Activated CD8-positive, alpha-beta T cell treated with anti-CD3 and anti-CD28 coated beads for 36 hours (primary cell): Measurements from ENCODE around the gene WHAMM. TPM values are rescaled to one million over a fixed set of nuclear protein-coding genes. Genes with fewer than 3 reads are reported as not detected.

Experiments
- ATAC-seq: fragments of 200-7000 bp; cut with Tn5 transposase; one replicate; pipeline ENCODE4 v1.10.0; 2021; ENCODE audit warnings: mild to moderate bottlenecking, moderate library complexity
- CTCF ChIA-PET: fragments of 350-600 bp; sonication (Branson Sonifier 250); formaldehyde crosslinking; loops from one replicate; lab custom pipeline; 2021; ENCODE audit warnings: antibody characterized with exemption; lab: Charles Lee
- POLR2A ChIA-PET: fragments of 350-600 bp; sonication (Branson Sonifier 250); formaldehyde crosslinking; loops from one replicate; lab custom pipeline; 2021; ENCODE audit warnings: antibody characterized with exemption; lab: Charles Lee
- DNase-seq: peaks from one replicate; pipeline ENCODE4 v3.0.0-alpha.2; 2020
- H3K27ac Mint-ChIP-seq: one replicate; pipeline ENCODE4 v1.8.0; 2021; ENCODE audit warnings: mild to moderate bottlenecking, mixed read lengths
- H3K27me3 Mint-ChIP-seq: one replicate; pipeline ENCODE4 v1.8.0; 2021; ENCODE audit warnings: mixed read lengths
- H3K36me3 Mint-ChIP-seq: one replicate; pipeline ENCODE4 v1.8.0; 2021; ENCODE audit warnings: low read depth, mixed read lengths
- H3K4me1 Mint-ChIP-seq: one replicate; pipeline ENCODE4 v1.8.0; 2021; ENCODE audit warnings: low read depth, mixed read lengths
- H3K4me3 Mint-ChIP-seq: one replicate; pipeline ENCODE4 v1.8.0; 2021; ENCODE audit warnings: mild to moderate bottlenecking, moderate library complexity, mixed read lengths
- H3K9me3 Mint-ChIP-seq: one replicate; pipeline ENCODE4 v1.8.0; 2021; ENCODE audit warnings: mixed read lengths
- CTCF ChIP-seq: fragments of 200-600 bp; IDR thresholded peaks from one replicate; pipeline ENCODE4 v1.8.0; 2022; ENCODE audit warnings: antibody characterized with exemption, mild to moderate bottlenecking
- intact Hi-C: fragments of 100-400 bp; cut with micrococcal nuclease; formaldehyde crosslinking; loops from one replicate; pipeline ENCODE4 v1.10.0; 2022
- total RNA-seq, 2 experiments: library from RNA; stranded (reverse); gene quantifications; one replicate each; pipeline ENCODE4 v1.2.3, GENCODE V29; 2021

The WHAMM gene
- total RNA-seq, 2 experiments from 2014 or later, result 5.8 to 6.1 TPM

DNA sequence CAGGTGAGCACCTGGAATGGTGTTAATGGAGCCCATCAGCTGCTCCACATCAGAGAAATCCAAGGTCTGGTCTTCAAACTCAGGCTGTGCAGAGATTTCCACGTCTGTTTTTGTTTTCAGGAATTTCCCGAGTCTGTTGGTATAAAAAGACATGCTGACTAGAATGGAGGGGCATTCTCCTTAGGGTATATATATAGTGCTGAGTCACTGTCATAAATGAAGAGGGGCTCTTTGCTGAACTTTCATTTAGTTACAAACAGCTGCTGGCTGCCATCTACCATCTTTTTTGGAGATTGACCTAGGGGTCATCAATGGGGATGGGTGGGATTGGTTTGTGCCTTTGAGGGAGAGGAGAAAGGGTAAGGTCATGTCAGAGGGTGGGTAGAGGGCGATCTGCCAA is 30.7 kb upstream of the WHAMM start:
- no peak overlapping the region for H3K4me3 Mint-ChIP-seq
- H3K36me3 Mint-ChIP-seq, result no peaks in the 10 kb centered on the region
- CTCF ChIA-PET, result no interaction called here
- peaks cover 4% of the 10 kb centered on the region for H3K27me3 Mint-ChIP-seq
- no peaks in the 10 kb centered on the region for H3K9me3 Mint-ChIP-seq
- H3K27ac Mint-ChIP-seq, result no peak overlapping the region
- DNase-seq (no peak), ATAC-seq (no peak)
- POLR2A ChIA-PET, result interaction anchor here (1.2 kb wide), 1 partner anchor 27 kb away, joined by 3 read pairs; no protein-coding TSS in a partner anchor
- no peaks in the 10 kb centered on the region for H3K4me1 Mint-ChIP-seq
- intact Hi-C loops, result no loop called here
- TF ChIP-seq CTCF, result no peak

GRCh38 chr15:82781349-82781748 is 28.1 kb upstream of the WHAMM start:
- Mint-ChIP-seq H3K4me1 (no peaks in the 10 kb centered on the region), H3K9me3 (no peaks in the 10 kb centered on the region), H3K27ac (no peak overlapping the region), H3K36me3 (no peaks in the 10 kb centered on the region), H3K4me3 (no peak overlapping the region), H3K27me3 (peaks cover 6% of the 10 kb centered on the region)
- no peak for TF ChIP-seq CTCF
- ATAC-seq (no peak), DNase-seq (no peak)
- intact Hi-C loops, result no loop called here
- CTCF ChIA-PET, result interaction anchor here (0.9 kb wide), 1 partner anchor 43 kb away, joined by 3 read pairs; no protein-coding TSS in a partner anchor
- POLR2A ChIA-PET, result no interaction called here

DNA sequence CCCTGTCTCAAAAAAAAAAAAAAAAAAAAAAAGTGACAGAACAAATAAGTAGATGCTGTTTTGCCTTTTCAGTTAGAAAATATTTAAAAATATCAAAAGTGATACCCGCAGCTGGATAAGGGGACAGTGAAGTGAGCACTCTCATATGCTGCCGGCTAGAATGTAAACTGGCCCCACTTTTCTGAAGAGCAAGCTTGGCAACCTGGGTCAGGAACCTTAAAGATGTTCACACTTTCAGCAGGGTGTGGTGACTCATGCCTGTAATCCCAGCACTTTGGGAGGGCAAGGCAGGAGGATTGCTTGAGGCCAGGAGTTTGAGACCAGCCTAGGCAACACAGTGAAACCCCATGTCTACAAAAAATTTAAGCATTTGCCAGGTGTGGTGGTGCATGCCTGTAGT is 20.9 kb upstream of the WHAMM start:
- no peaks in the 10 kb centered on the region for H3K36me3 Mint-ChIP-seq
- intact Hi-C loops, result no loop called here
- ATAC-seq, result no peak

DNA sequence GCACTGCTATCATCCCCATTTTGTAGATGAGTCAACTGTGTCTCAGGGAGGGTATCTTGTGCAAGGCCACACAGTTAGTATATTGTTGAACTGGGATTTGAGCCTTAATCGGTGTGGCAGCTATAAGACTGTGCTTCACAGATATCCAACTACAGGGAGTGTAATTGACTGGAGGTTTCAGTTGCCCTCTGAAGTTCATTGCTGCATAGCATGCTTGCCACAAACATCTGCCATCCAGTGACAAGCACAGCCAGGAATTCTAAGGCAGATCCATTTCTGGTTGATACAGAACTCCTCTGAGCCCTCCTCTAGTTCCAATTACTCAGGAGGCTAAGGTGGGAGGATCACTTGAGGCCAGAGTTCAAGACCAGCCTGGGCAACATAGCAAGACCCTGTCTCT is 19.9 kb upstream of the WHAMM start:
- TF ChIP-seq CTCF, result no peak
- DNase-seq (no peak), ATAC-seq (no peak)
- ChIA-PET POLR2A (no interaction called here), CTCF (no interaction called here)
- Mint-ChIP-seq H3K36me3 (no peaks in the 10 kb centered on the region), H3K4me1 (no peaks in the 10 kb centered on the region), H3K4me3 (no peak overlapping the region), H3K27ac (no peak overlapping the region), H3K27me3 (peaks cover 2% of the 10 kb centered on the region), H3K9me3 (peaks cover 10% of the 10 kb centered on the region)
- intact Hi-C loops, result no loop called here

More for the DNA sequence above, 20.9 kb upstream of the WHAMM start:
- H3K27me3 Mint-ChIP-seq, result peaks cover 3% of the 10 kb centered on the region
- H3K27ac Mint-ChIP-seq, result no peak overlapping the region
- no peak for TF ChIP-seq CTCF
- peaks cover 2% of the 10 kb centered on the region for H3K9me3 Mint-ChIP-seq
- ChIA-PET POLR2A (no interaction called here), CTCF (no interaction called here)
- no peak overlapping the region for H3K4me3 Mint-ChIP-seq
- DNase-seq, result no peak
- H3K4me1 Mint-ChIP-seq, result no peaks in the 10 kb centered on the region

DNA sequence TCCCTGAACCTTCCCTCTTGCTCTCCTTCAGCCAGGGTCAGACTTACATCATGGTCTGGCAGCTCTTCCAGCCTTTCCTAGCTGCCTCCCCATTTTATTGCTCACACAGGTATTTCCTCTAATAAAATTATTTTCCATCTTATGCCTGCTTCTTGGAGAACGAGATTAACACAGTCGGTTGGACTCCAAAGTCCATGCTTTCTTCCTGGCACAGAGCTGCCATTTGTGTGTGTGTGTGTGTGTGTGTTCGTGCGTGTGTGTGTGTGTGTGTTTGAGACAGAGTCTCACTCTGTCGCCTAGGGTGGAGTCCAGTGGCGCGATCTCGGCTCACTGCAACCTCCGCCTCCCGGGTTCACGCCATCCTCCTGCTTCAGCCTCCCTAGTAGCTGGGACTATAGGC is 19.1 kb upstream of the WHAMM start:
- H3K4me3 Mint-ChIP-seq, result no peak overlapping the region
- POLR2A ChIA-PET, result no interaction called here
- no peak overlapping the region for H3K27ac Mint-ChIP-seq

More for the DNA sequence above, 19.1 kb upstream of the WHAMM start:
- ATAC-seq (no peak), DNase-seq (no peak)
- Mint-ChIP-seq H3K9me3 (peaks cover 10% of the 10 kb centered on the region), H3K4me1 (no peaks in the 10 kb centered on the region), H3K36me3 (no peaks in the 10 kb centered on the region), H3K27me3 (peaks cover 2% of the 10 kb centered on the region)
- CTCF ChIA-PET, result no interaction called here
- no peak for TF ChIP-seq CTCF
- intact Hi-C loops, result no loop called here
